GM18517 (cell line): ENCODE data around the gene JUND.

Experiments
- ATAC-seq: cut with Tn5 transposase; IDR thresholded peaks from one replicate; pipeline ENCODE4 v1.9.1; 2021; ENCODE audit warnings: mild to moderate bottlenecking, moderate library complexity; ENCODE audit not compliant: unreplicated experiment

JUND gene

DNA sequence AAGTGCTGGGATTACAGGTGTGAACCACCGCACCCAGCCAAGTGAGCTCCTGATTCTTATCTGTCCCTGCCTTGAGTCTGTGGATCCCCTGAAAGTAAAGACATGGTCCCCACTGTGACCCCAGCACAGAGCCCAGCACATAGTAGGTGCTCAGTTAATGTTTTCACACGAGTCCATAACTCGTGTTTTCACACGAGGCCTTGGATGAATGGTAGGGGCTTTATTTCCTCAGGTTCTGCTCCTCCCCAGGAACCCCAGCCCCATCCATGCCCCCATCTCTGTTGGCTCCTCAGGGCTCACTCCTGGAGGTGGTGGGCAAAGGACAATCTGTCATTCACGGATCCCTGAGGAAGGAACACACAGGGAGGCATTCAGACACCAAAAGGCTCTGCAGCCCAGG is 31.6 kb downstream of the JUND start:
- no peak for ATAC-seq

DNA sequence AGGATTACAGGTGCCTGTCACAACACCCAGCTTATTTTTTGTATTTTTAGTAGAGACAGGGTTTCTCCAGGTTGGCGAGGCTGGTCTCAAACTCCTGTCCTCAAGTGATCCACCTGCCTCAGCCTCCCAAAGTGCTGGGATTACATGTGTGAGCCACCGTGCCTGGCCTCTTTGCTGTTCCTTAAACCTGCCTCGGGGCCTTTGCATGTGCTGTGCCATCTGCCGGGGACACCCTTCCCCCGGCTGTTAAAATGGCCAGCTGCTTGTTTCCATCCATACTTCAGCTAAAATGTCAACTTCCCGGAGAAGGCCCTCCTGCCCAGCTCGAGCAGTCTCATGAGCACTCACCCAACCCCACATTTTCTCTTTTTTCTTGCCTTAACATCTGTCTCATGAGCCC is 36.1 kb downstream of the JUND start:
- ATAC-seq = no peak

DNA sequence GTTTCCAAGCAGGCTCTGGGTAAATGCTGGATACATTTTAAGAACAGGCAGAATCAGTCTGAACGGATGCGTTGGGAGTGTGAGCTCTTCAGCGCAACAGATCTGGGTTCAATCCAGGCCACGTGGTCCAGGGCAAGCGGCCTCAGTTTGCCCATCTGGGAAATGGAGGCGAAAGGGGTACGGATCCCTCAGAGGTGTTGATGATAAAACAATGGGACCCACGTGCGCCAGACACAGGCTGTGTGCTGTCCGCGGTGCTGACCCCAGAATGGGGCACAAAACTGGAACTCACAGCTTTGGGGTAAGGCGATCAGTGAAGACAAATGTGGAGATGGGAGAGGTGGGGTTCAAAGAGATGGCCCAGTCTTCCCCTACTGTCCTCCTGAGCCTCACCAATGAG is 42.1 kb downstream of the JUND start:
- ATAC-seq = no peak

DNA sequence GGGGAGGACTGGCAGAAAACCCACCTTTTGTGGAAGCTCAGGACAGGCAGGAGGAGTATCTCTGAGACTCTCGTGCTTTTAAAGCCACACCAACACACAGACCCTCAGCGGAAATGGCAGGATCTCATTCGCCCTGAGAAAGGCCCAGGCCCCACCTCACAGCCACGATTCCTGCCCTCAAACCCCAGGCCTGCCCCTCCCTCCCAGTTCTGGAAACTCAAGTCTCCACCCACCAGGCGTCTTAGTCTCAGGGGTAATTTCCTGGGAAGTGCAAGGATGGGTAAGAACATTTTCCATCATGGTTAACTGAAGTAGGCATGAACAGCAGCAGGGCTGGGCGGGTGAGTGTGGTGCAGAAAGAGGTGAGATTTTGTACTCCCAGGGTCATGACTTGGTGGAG is 47.2 kb downstream of the JUND start:
- ATAC-seq = no peak

DNA sequence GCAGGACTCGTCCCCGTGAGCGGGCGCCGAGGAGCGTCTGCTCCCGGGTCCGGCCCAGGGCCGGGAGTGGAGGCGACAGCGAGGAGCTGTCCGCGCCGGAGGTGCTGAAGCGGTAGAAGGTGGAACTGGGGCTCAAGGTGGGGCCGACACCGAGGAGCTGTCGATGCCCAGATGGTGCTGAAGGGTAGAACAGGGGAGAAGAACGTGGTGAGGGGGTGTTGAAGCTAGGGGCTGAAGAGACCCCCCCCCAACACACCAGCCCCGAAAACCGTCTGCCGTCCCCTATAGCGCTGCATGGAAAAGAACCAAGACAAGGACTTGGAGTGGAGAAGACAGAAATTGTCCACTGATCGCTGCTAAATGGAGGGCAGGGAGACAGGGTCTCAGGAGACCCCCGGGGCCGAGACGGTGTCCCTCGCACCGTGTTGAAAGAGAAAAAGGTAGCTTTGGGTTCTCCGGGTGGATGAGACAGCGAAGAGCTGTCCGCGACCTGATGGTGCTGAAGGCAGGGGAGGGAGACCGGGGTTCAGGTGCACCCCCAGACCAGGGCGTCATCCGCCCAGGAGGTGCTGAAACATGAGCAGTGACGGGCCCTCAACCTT is 48.1 kb downstream of the JUND start:
- ATAC-seq = no peak

DNA sequence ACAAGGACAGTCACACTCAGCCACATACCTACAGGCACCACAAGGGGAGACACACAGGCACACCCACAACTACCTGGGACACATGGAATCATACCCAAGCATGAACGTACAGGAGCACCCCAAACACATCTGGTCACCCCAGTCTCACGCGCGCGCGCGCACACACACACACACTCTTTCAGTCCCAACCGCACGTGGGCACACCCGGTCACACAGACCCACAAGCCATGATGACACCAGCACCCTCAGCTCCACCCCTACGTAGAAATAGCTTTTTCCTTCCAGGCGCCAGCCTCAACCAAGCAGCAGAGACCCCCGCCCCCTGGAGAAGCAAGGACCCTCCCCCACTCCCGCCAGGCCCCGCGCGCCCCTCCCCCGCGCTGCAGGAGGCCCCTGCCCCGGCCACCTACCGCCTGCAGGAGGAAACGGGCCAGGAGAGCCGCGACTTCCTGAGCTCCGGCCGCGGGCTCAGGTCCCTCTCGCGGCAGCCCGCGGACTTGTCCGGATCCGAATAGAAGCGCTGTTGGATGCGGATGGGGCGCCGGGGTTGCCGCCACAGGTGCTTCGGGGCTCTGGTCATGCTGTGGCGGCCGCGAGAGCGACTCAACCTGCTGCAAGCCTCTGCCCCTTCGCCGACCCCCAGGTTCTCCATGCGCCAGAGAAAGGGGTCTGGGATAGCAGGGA is 48.7 kb downstream of the JUND start:
- no peak for ATAC-seq

DNA sequence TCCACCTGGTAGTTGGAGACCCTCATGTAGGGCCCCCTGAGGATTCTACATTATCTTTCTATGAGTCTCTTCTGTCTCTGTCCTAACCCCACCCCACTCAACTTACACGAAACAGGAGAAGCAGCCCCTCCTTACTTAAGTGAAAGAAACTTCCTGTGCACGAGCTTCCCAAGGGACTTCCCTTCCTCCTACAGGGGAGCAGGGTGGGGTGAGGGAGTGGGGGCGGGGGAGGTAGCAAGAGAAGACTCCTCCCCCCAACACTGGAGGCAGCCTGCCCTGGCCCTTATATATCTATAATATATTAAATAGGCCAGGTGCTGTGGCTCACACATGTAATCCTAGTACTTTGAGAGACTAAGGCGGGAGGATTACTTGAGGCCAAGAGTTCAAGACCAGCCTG is 49.6 kb downstream of the JUND start:
- ATAC-seq = no peak

DNA sequence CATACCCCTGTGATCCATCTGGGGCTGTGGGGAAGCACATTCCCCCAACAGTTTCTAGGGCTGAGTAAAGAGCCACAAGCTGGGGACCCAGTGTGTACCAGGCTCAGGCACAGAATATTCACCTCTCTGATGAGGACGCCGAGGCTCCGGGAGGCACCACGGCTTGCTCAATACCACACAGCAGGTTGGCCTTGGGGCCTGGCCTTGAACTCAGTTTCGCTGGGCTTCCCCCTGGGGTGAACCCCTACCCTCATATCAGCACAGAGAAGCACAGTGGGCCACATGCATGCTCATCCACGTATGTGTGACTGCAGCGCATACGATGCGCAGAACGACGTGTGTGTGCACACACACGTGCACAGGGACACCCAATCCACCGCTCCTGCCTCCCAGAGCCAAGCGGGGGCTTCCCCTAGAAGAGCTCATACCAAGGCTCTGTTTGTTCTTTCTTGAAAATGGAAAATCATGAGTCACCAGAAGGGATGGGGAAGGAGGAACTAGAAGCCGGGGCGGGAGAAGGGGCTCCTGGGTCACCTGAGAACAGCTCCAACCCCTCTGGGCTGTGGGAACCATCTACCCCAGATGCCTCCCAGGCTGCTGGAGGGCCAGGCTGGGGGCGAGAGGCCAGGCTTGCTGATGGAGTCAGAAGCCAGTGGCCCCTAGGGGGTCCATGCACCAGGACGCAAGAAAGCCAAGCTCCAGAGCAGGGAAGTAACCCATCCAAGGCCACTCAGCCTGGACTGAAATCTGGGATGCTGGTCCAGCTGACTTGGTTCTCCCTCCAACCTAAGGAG is 50.3 kb downstream of the JUND start:
- ATAC-seq = no peak

DNA sequence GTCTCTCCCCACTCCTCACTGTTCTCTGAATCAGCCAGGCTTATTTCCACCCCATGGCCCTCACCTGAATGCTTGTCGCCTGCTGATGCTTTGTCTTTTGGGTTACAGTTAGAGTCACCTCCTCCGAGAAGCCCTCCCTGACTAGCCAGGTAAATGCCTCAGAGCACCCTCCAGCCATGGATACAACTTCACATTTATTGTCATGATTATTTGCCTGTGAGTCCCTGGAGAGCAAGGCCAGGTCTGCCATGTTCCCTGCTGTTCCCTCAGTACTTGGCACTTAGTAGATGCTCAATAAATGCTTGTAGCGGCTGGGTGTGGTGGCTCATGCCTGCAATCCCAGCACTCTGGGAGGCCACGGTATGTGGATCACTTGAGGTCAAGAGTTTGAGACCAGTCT is 51.5 kb downstream of the JUND start:
- ATAC-seq = no peak
